H1 (cell line): ENCODE measurements around the gene GNGT2. TPM values are rescaled to one million over a fixed set of nuclear protein-coding genes. Genes with fewer than 3 reads are reported as not detected.

Experiments used
- POLR2AphosphoS5 ChIP-seq: IDR thresholded peaks from 2 replicates; pipeline ENCODE4 v1.6.1; 2011; ENCODE audit warnings: low read depth, low read length
- SP1 ChIP-seq: IDR thresholded peaks from 2 replicates; pipeline ENCODE4 v1.6.1; 2011; ENCODE audit warnings: low read depth, low read length
- polyA plus RNA-seq, 7 experiments: library from polyadenylated mRNA; depleted of rRNA in 3 of 7; stranded (reverse) in 5 of 7; unstranded in 2 of 7; fragments of >200 nt in 5 of 7; fragments of 200-250 nt in 2 of 7; gene quantifications; 1 replicate in 5 of 7; 2 replicates in 1 of 7; 4 replicates in 1 of 7; pipeline versions ENCODE4 v1.2.1 to v1.2.3, GENCODE V29; 2011 to 2013; ENCODE audit warnings: missing spikeins in 2 of 7, mixed read lengths in 2 of 7
- total RNA-seq: library from RNA; stranded (reverse); fragmentation: NEBNext Ultra II Directional; extraction: Animal tissue kit (Norgen Biotek cat#: 25700); gene quantifications from 2 replicates; pipeline ENCODE4 v1.2.1, GENCODE V29; 2021

The GNGT2 gene
- total and polyA plus RNA-seq, 2 of the 8 experiments (the other 6 are each of a cell fraction or from before 2014, with no cell fraction given): 1.3 to 1.4 TPM

GRCh38 chr17:49242813-49243212, 32.4 kb upstream of the GNGT2 start (continued):
- TF ChIP-seq SP1 (no peak), POLR2AphosphoS5 (no peak)
